CD4-positive, alpha-beta T cell (primary cell): Measurements from ENCODE around the gene PRICKLE2. TPM values are rescaled to one million over a fixed set of nuclear protein-coding genes. Genes with fewer than 3 reads are reported as not detected.

ENCODE experiments used
- ATAC-seq: fragments of 200-7000 bp; cut with Tn5 transposase; one replicate; pipeline ENCODE4 v1.10.0; 2022; ENCODE audit warnings: mild to moderate bottlenecking; ENCODE audit not compliant: poor library complexity
- CTCF ChIA-PET: fragments of 350-600 bp; sonication (Branson Sonifier 250); formaldehyde crosslinking; loops from one replicate; lab custom pipeline; 2021; ENCODE audit warnings: antibody characterized with exemption, inconsistent platforms; lab: Charles Lee
- POLR2A ChIA-PET: fragments of 350-600 bp; sonication (Branson Sonifier 250); formaldehyde crosslinking; loops from one replicate; lab custom pipeline; 2021; ENCODE audit warnings: antibody characterized with exemption, inconsistent platforms; lab: Charles Lee
- DNase-seq, 14 experiments: peaks; one replicate each; pipeline ENCODE4 v3.0.0-alpha.2; 2013 to 2020; ENCODE audit warnings: mixed read lengths in 2 of 14
- H3K27ac ChIP-seq, 2 donors: one replicate each; pipeline versions ENCODE4 v1.5.1 to v1.7.0; 2013; ENCODE audit warnings: low read length in 2 of 2, low read depth in 1 of 2, mild to moderate bottlenecking in 1 of 2
- H3K27me3 ChIP-seq, 2 experiments: 1 replicate in 1 of 2; 2 replicates in 1 of 2; pipeline versions ENCODE4 v1.6.1 to v1.7.0; 2013; ENCODE audit warnings: low read length in 2 of 2, control low read depth in 1 of 2, mild to moderate bottlenecking in 1 of 2, moderate library complexity in 1 of 2; ENCODE audit not compliant: insufficient read depth in 2 of 2, control insufficient read depth in 1 of 2
- H3K36me3 ChIP-seq: one replicate; pipeline ENCODE4 v1.6.1; 2013; ENCODE audit warnings: low read length, control low read depth; ENCODE audit not compliant: insufficient read depth
- H3K4me1 ChIP-seq: one replicate; pipeline ENCODE4 v1.6.1; 2013; ENCODE audit warnings: low read length, control low read depth; ENCODE audit not compliant: insufficient read depth
- H3K4me3 ChIP-seq: one replicate; pipeline ENCODE4 v1.5.1; 2013; ENCODE audit warnings: mild to moderate bottlenecking, low read length, moderate library complexity
- H3K9me3 ChIP-seq, 2 experiments: 1 replicate in 1 of 2; 2 replicates in 1 of 2; pipeline versions ENCODE4 v1.6.1 to v1.7.0; 2013; ENCODE audit warnings: low read length in 2 of 2, mild to moderate bottlenecking in 2 of 2, control low read depth in 1 of 2, moderate library complexity in 1 of 2; ENCODE audit not compliant: control insufficient read depth in 1 of 2, insufficient read depth in 1 of 2
- H3K27ac Mint-ChIP-seq: one replicate; pipeline ENCODE4 v1.8.0; 2020; ENCODE audit warnings: mixed read lengths
- H3K27me3 Mint-ChIP-seq: one replicate; pipeline ENCODE4 v1.8.0; 2021; ENCODE audit warnings: mixed read lengths
- H3K36me3 Mint-ChIP-seq: one replicate; pipeline ENCODE4 v1.8.0; 2021; ENCODE audit warnings: low read depth, mixed read lengths
- H3K4me1 Mint-ChIP-seq: one replicate; pipeline ENCODE4 v1.8.0; 2021; ENCODE audit warnings: low read depth, mixed read lengths
- H3K4me3 Mint-ChIP-seq: one replicate; pipeline ENCODE4 v1.8.0; 2020; ENCODE audit warnings: mild to moderate bottlenecking, mixed read lengths
- H3K9me3 Mint-ChIP-seq: one replicate; pipeline ENCODE4 v1.8.0; 2020; ENCODE audit warnings: mixed read lengths
- CTCF ChIP-seq: fragments of 200-600 bp; IDR thresholded peaks from one replicate; pipeline ENCODE4 v1.8.0; 2022; ENCODE audit warnings: antibody characterized with exemption, mild to moderate bottlenecking
- intact Hi-C, 2 experiments: fragments of 100-400 bp; cut with DNase I in 1 of 2; cut with micrococcal nuclease in 1 of 2; formaldehyde crosslinking; loops; one replicate each; pipeline versions ENCODE4 v1.15.1 to v1.9.0; 2023 to 2025; cut with DNase I, micrococcal nuclease
- total RNA-seq, 174 experiments: library from RNA in 2 of 174; stranded (reverse) in 2 of 174; gene quantifications; one replicate each; pipeline ENCODE4 v1.2.3 and lab custom pipeline; 2021 to 2026

PRICKLE2 gene
- total RNA-seq, 2 experiments from 2014 or later: not detected

GRCh38 chr3:64237083-64237482 lies 11.8 kb upstream of the PRICKLE2 start:
- intact Hi-C loops: no loop called here
- H3K4me1 Mint-ChIP-seq: no peaks in the 10 kb centered on the region
- Histone ChIP-seq H3K4me1 (no peaks in the 10 kb centered on the region), H3K4me3 (no peak overlapping the region), H3K27me3 (no peaks in the 10 kb centered on the region), H3K9me3 (peaks cover 0 to 16% of the 10 kb centered on the region in 2 experiments), H3K27ac (no peak overlapping the region), H3K36me3 (no peaks in the 10 kb centered on the region)
- H3K4me3 Mint-ChIP-seq: no peak overlapping the region
- no peak overlapping the region for H3K27ac Mint-ChIP-seq
- CTCF ChIA-PET: no interaction called here
- no peak for TF ChIP-seq CTCF
- no peaks in the 10 kb centered on the region for H3K9me3 Mint-ChIP-seq
- ATAC-seq: no peak
- no peaks in the 10 kb centered on the region for H3K36me3 Mint-ChIP-seq
- no peak for DNase-seq
- POLR2A ChIA-PET: no interaction called here
- H3K27me3 Mint-ChIP-seq: no peaks in the 10 kb centered on the region

GRCh38 chr3:64235605-64236004 lies 10.3 kb upstream of the PRICKLE2 start:
- DNase-seq: no peak
- no peak overlapping the region for H3K27ac ChIP-seq
- H3K27me3 Mint-ChIP-seq: no peaks in the 10 kb centered on the region
- CTCF ChIA-PET: no interaction called here
- H3K4me3 Mint-ChIP-seq: no peak overlapping the region
- no peak for ATAC-seq
- no peaks in the 10 kb centered on the region for H3K36me3 Mint-ChIP-seq
- H3K27ac Mint-ChIP-seq: no peak overlapping the region
- no peaks in the 10 kb centered on the region for H3K36me3 ChIP-seq
- H3K9me3 ChIP-seq: peaks cover 0 to 16% of the 10 kb centered on the region in 2 experiments
- no peaks in the 10 kb centered on the region for H3K4me1 Mint-ChIP-seq
- POLR2A ChIA-PET: no interaction called here
- TF ChIP-seq CTCF: no peak
- H3K9me3 Mint-ChIP-seq: no peaks in the 10 kb centered on the region
- H3K27me3 ChIP-seq: no peaks in the 10 kb centered on the region
- intact Hi-C loops: no loop called here
- H3K4me3 ChIP-seq: no peak overlapping the region
- H3K4me1 ChIP-seq: no peaks in the 10 kb centered on the region

- Mint-ChIP-seq H3K4me3 (no peak overlapping the region), H3K4me1 (no peaks in the 10 kb centered on the region), H3K27me3 (no peaks in the 10 kb centered on the region), H3K27ac (no peak overlapping the region), H3K9me3 (no peaks in the 10 kb centered on the region), H3K36me3 (no peaks in the 10 kb centered on the region)
- Histone ChIP-seq H3K36me3 (no peaks in the 10 kb centered on the region), H3K4me3 (no peak overlapping the region), H3K9me3 (peaks cover 0 to 16% of the 10 kb centered on the region in 2 experiments), H3K4me1 (no peaks in the 10 kb centered on the region), H3K27me3 (no peaks in the 10 kb centered on the region), H3K27ac (no peak overlapping the region)
- ATAC-seq: no peak
- CTCF ChIA-PET: no interaction called here
- intact Hi-C loops: no loop called here
- POLR2A ChIA-PET: no interaction called here
- no peak for TF ChIP-seq CTCF
- no peak for DNase-seq
Observed at GRCh38 chr3:64234571-64234970, 9.3 kb upstream of the PRICKLE2 start.
